MM.1S (cell line): Measurements from ENCODE around the gene SPAG16.

Experiments used
- DNase-seq: peaks from one replicate; pipeline ENCODE4 v3.0.0-alpha.2; 2015
- H2AFZ ChIP-seq: fragments of 300-600 bp; sonication (generic); 2 replicates; pipeline ENCODE4 v1.6.0; 2016; ENCODE audit warnings: antibody characterized with exemption, low read length
- H3F3A ChIP-seq: fragments of 300-600 bp; sonication (generic); 2 replicates; pipeline ENCODE4 v1.6.1; 2016; ENCODE audit warnings: mild to moderate bottlenecking, antibody characterized with exemption, low read length, moderate library complexity, mixed read lengths; ENCODE audit not compliant: insufficient read depth
- H3K27ac ChIP-seq: fragments of 300-600 bp; sonication (generic); 2 replicates; pipeline ENCODE4 v1.5.1; 2016; ENCODE audit warnings: mild to moderate bottlenecking, low read length
- H3K27me3 ChIP-seq: fragments of 300-600 bp; sonication (generic); replicated peaks from 2 replicates; pipeline ENCODE4 v1.6.0; 2016; ENCODE audit warnings: low read length; ENCODE audit not compliant: insufficient read depth
- H3K36me3 ChIP-seq: fragments of 300-600 bp; sonication (generic); replicated peaks from 2 replicates; pipeline ENCODE4 v1.6.1; 2016; ENCODE audit warnings: mild to moderate bottlenecking, low read length, mixed read lengths; ENCODE audit not compliant: insufficient read depth
- H3K4me1 ChIP-seq: fragments of 300-600 bp; sonication (generic); 2 replicates; pipeline ENCODE4 v1.6.1; 2016; ENCODE audit warnings: low read length, mixed read lengths
- H3K4me2 ChIP-seq: fragments of 300-600 bp; sonication (generic); 2 replicates; pipeline ENCODE4 v1.6.0; 2016; ENCODE audit warnings: low read depth, low read length
- H3K4me3 ChIP-seq: fragments of 300-600 bp; sonication (generic); 2 replicates; pipeline ENCODE4 v1.5.1; 2016; ENCODE audit warnings: low read length, mixed read lengths
- H3K79me2 ChIP-seq: fragments of 300-600 bp; sonication (generic); 2 replicates; pipeline ENCODE4 v1.6.1; 2016; ENCODE audit warnings: mixed run types, low read length, mixed read lengths
- H3K9ac ChIP-seq: fragments of 300-600 bp; sonication (generic); 2 replicates; pipeline ENCODE4 v1.6.1; 2016; ENCODE audit warnings: low read length, mixed read lengths
- H3K9me2 ChIP-seq: fragments of 300-600 bp; sonication (generic); replicated peaks from 2 replicates; pipeline ENCODE4 v1.6.1; 2016; ENCODE audit warnings: mild to moderate bottlenecking, low read length, mixed read lengths; ENCODE audit not compliant: insufficient read depth
- H3K9me3 ChIP-seq: fragments of 300-600 bp; sonication (generic); replicated peaks from 2 replicates; pipeline ENCODE4 v1.6.1; 2016; ENCODE audit warnings: mild to moderate bottlenecking, low read length, mixed read lengths; ENCODE audit not compliant: insufficient read depth
- H4K20me1 ChIP-seq: fragments of 300-600 bp; sonication (generic); 2 replicates; pipeline ENCODE4 v1.6.1; 2016; ENCODE audit warnings: mild to moderate bottlenecking, low read length, moderate library complexity, mixed read lengths; ENCODE audit not compliant: insufficient read depth
- CTCF ChIP-seq: fragments of 300-600 bp; sonication (generic); IDR thresholded peaks from 2 replicates; pipeline ENCODE4 v1.5.1; 2016; ENCODE audit warnings: antibody characterized with exemption, low read length, mixed read lengths
- EZH2 ChIP-seq: fragments of 300-600 bp; sonication (generic); optimal IDR thresholded peaks from 2 replicates; pipeline ENCODE3; 2017; ENCODE audit warnings: low read depth, mild to moderate bottlenecking, antibody characterized with exemption, low read length, mixed read lengths
- EZH2phosphoT487 ChIP-seq: fragments of 300-600 bp; sonication (generic); IDR thresholded peaks from 2 replicates; pipeline ENCODE4 v1.6.1; 2018; ENCODE audit warnings: antibody characterized with exemption, low read length

The SPAG16 gene

GRCh38 chr2:214127571-214127970 lies 843.3 kb downstream of the SPAG16 start:
- Histone ChIP-seq H3F3A (no peaks in the 10 kb centered on the region), H3K9me2 (no peaks in the 10 kb centered on the region), H3K79me2 (no peaks in the 10 kb centered on the region), H3K27me3 (no peaks in the 10 kb centered on the region), H3K4me1 (no peaks in the 10 kb centered on the region), H3K9me3 (no peaks in the 10 kb centered on the region; the same call in 1 of the 2 replicates), H4K20me1 (no peaks in the 10 kb centered on the region), H3K4me2 (no peak overlapping the region), H2AFZ (no peak overlapping the region), H3K4me3 (no peak overlapping the region), H3K36me3 (no peaks in the 10 kb centered on the region), H3K27ac (no peak overlapping the region), H3K9ac (no peak overlapping the region)
- DNase-seq = no peak
- TF ChIP-seq CTCF (no peak), EZH2 (no peak), EZH2phosphoT487 (no peak)

DNA sequence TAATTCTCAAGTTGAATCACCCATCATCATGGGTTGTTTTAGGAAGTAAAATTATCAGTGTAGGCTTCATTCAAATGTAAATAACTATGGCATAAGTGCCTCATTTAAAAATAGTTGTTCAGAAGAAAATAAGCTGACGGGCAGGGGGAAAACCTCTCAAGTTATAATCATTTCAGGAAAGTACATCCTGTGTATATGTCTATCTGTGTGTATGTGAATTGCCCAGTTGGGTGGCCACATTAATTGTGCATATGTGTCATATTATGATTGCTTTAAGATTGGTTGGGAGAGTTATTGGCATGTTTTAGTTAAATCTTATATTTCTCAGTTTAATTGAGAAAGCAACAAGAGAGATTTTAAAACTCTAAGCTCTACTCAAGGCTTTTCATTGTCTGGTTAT lies 843.8 kb downstream of the SPAG16 start:
- Histone ChIP-seq H3K36me3 (no peaks in the 10 kb centered on the region), H3K9ac (no peak overlapping the region), H4K20me1 (no peaks in the 10 kb centered on the region), H2AFZ (no peak overlapping the region), H3K27ac (no peak overlapping the region), H3K9me2 (no peaks in the 10 kb centered on the region), H3K4me1 (no peaks in the 10 kb centered on the region), H3K27me3 (no peaks in the 10 kb centered on the region), H3K4me2 (no peak overlapping the region), H3K9me3 (no peaks in the 10 kb centered on the region; the same call in 1 of the 2 replicates), H3K79me2 (no peaks in the 10 kb centered on the region), H3F3A (no peaks in the 10 kb centered on the region), H3K4me3 (no peak overlapping the region)
- DNase-seq = no peak
- TF ChIP-seq EZH2 = no peak
- TF ChIP-seq CTCF = no peak
- no peak for TF ChIP-seq EZH2phosphoT487

DNA sequence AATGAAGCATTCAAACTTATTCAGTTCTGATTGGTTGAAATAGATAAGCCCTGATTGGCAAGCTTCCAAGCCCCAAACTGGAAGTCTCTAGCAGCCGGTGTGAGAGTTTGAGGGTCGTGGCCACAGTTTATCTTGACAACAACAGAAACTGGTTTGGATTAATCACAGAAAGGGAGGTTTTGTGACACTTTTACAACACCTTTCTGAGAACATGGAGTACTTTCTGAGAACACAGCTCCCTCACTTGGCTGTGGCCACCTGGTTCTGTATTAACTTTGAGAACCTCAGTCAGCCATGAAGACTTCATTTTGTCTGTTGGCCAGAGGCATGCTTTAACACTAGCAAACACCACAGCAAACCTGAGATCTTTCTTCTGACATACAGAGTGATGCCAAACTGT lies 845.9 kb downstream of the SPAG16 start:
- Histone ChIP-seq H3K36me3 (no peaks in the 10 kb centered on the region), H3K79me2 (no peaks in the 10 kb centered on the region), H3K9ac (no peak overlapping the region), H3K4me1 (no peaks in the 10 kb centered on the region), H3K27me3 (no peaks in the 10 kb centered on the region), H4K20me1 (no peaks in the 10 kb centered on the region), H3F3A (no peaks in the 10 kb centered on the region), H3K4me3 (no peak overlapping the region), H3K9me2 (no peaks in the 10 kb centered on the region), H3K9me3 (no peaks in the 10 kb centered on the region; the same call in 1 of the 2 replicates), H3K27ac (no peak overlapping the region), H2AFZ (no peak overlapping the region), H3K4me2 (no peak overlapping the region)
- TF ChIP-seq CTCF (no peak), EZH2 (no peak)
- DNase-seq = no peak

DNA sequence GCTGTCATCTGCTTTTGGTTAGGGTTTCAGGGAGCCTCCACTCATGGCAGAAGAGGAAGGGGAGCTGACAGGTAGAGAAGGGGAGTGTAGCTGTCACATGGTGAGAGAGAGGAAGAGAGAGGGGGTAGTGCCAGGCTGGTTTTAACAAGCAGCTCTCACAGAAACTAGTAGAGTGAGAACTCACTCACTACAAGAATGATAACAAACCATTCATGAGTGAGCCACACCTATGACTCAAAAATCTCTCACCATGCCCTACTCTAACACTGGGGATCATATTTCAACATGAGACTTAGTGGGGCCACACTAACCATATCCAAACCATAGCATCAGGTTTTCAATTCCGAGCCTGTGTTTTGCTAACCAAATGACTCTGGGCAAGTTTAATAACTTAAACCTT lies 851.7 kb downstream of the SPAG16 start:
- Histone ChIP-seq H3K4me1 (no peaks in the 10 kb centered on the region), H3K9ac (no peak overlapping the region), H4K20me1 (no peaks in the 10 kb centered on the region), H3K27me3 (no peaks in the 10 kb centered on the region), H3K9me3 (no peaks in the 10 kb centered on the region; the same call in 1 of the 2 replicates), H2AFZ (no peak overlapping the region), H3K27ac (no peak overlapping the region), H3K4me3 (no peak overlapping the region), H3K36me3 (no peaks in the 10 kb centered on the region), H3K79me2 (no peaks in the 10 kb centered on the region), H3K4me2 (no peak overlapping the region), H3K9me2 (no peaks in the 10 kb centered on the region), H3F3A (no peaks in the 10 kb centered on the region)
- TF ChIP-seq CTCF = no peak
- no peak for TF ChIP-seq EZH2
- no peak for TF ChIP-seq EZH2phosphoT487
- no peak for DNase-seq
